22Rv1 (cell line): ENCODE results near the gene HIVEP3.

ENCODE experiments used
- CTCF ChIP-seq: fragments of 450-650 bp; IDR thresholded peaks from 2 replicates; pipeline ENCODE4 v1.5.1; 2017; ENCODE audit warnings: mild to moderate bottlenecking
- ZFX ChIP-seq: fragments of 450-650 bp; IDR thresholded peaks from 2 replicates; pipeline ENCODE4 v1.6.1; 2017; ENCODE audit warnings: antibody characterized with exemption, borderline replicate concordance

DNA sequence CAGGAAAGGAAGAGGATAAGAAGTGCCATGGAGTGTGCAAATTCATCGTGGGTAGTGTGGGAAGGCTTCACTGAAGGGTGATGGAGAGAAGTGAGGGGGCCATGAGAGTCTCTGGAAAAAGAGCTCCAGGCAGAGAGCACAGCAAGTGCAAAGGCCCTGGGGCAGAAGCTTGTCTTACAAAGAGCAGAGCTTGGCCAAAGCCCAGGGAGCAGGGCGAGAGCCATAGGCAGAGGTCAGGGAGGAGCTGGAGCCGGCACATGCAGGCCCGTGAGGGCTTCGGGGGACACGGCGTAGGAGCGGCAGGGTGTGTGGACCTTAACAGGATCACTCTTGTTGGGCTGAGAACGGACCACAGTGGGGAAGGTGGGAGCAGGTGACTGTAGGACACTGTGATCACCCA lies 350.5 kb downstream of the HIVEP3 start:
- TF ChIP-seq CTCF = no peak
- TF ChIP-seq ZFX = no peak
